ENCODE data around the gene BCAS3.

The BCAS3 gene

GRCh38 chr17:61285526-61286320 lies 608.1 kb downstream of the BCAS3 start:
- ChIA-PET POLR2A (no interaction called here), CTCF (interaction anchor here (1.0 to 1.3 kb wide), 2 partner anchors 27 to 28 kb away, joined by 3 to 4 read pairs; no protein-coding TSS in a partner anchor)
- no peak for TF ChIP-seq CTCF (IDR thresholded peaks at IDR 0.05; ENCODE audit: control extremely low read depth, extremely low read depth, low read depth, missing control alignments)
- no peak for DNase-seq (ENCODE audit: extremely low spot score)

GRCh38 chr17:61286449-61286848 lies 608.8 kb downstream of the BCAS3 start:
- CTCF ChIA-PET = no interaction called here
- POLR2A ChIA-PET = no interaction called here
- TF ChIP-seq CTCF (IDR thresholded peaks at IDR 0.05; ENCODE audit: control extremely low read depth, extremely low read depth, low read depth, missing control alignments) = no peak
- no peak for DNase-seq (ENCODE audit: extremely low spot score)

GRCh38 chr17:61289408-61290385 lies 612.0 kb downstream of the BCAS3 start:
- CTCF ChIA-PET = interaction anchor here (1.5 kb wide), 1 partner anchor 10 kb away, joined by 6 read pairs; no protein-coding TSS in a partner anchor
- POLR2A ChIA-PET = no interaction called here
- DNase-seq (ENCODE audit: extremely low spot score) = no peak
- TF ChIP-seq CTCF (IDR thresholded peaks at IDR 0.05; ENCODE audit: control extremely low read depth, extremely low read depth, low read depth, missing control alignments) = no peak

- CTCF ChIA-PET = interaction anchor here (0.8 to 1.5 kb wide), 3 partner anchors 8 to 571 kb away, joined by 3 to 6 read pairs (median 3); no protein-coding TSS in a partner anchor
- no peak for DNase-seq (ENCODE audit: extremely low spot score)
- POLR2A ChIA-PET = interaction anchor here (0.6 kb wide), 1 partner anchor 1419 kb away, joined by 4 read pairs; no protein-coding TSS in a partner anchor
- no peak for TF ChIP-seq CTCF (IDR thresholded peaks at IDR 0.05; ENCODE audit: control extremely low read depth, extremely low read depth, low read depth, missing control alignments)
Measured at GRCh38 chr17:61291451-61292285, 614.0 kb downstream of the BCAS3 start.

GRCh38 chr17:61294286-61294685 lies 616.6 kb downstream of the BCAS3 start:
- POLR2A ChIA-PET = no interaction called here
- no peak for DNase-seq (ENCODE audit: extremely low spot score)
- CTCF ChIA-PET = interaction anchor here (0.9 to 1.9 kb wide), 2 partner anchors 11 to 37 kb away, joined by 3 to 8 read pairs; no protein-coding TSS in a partner anchor
- no peak for TF ChIP-seq CTCF (IDR thresholded peaks at IDR 0.05; ENCODE audit: control extremely low read depth, extremely low read depth, low read depth, missing control alignments)
